HEK293 (cell line): Measurements from ENCODE around the gene NANOS2.

Source experiments
- CTCF ChIA-PET: fragments of 350-600 bp; formaldehyde crosslinking; extraction: SDS; loops from one replicate; lab custom pipeline; 2021; ENCODE audit warnings: antibody characterized with exemption; lab: Yijun Ruan, JAX
- POLR2A ChIA-PET: fragments of 300-600 bp; formaldehyde crosslinking; extraction: SDS; loops from one replicate; lab custom pipeline; 2020; ENCODE audit warnings: antibody characterized with exemption, inconsistent platforms; lab: Yijun Ruan, JAX
- H3K27ac ChIP-seq: fragments of 200-500 bp; sonication (Bioruptor generic); 2 replicates; pipeline ENCODE4 v1.5.1; 2014; ENCODE audit warnings: low read depth, low read length, control low read depth, inconsistent platforms; ENCODE audit errors: extremely low read depth
- H3K36me3 ChIP-seq, 2 experiments: fragments of 200-500 bp in 1 of 2; sonication (Bioruptor generic) in 1 of 2; 1 replicate in 1 of 2; 2 replicates in 1 of 2; pipeline ENCODE4 v1.5.1; 2014 to 2017; ENCODE audit warnings: inconsistent platforms in 2 of 2, low read length in 2 of 2; ENCODE audit not compliant: control insufficient read depth in 2 of 2, insufficient read depth in 1 of 2
- H3K4me1 ChIP-seq: fragments of 200-500 bp; sonication (Bioruptor generic); 2 replicates; pipeline ENCODE4 v1.5.1; 2014; ENCODE audit warnings: mild to moderate bottlenecking, low read length, inconsistent platforms; ENCODE audit not compliant: control insufficient read depth, insufficient read depth
- H3K4me3 ChIP-seq: 2 replicates; pipeline ENCODE4 v1.5.1; 2011; ENCODE audit warnings: low read depth, mild to moderate bottlenecking, control low read depth, low read length, moderate library complexity
- H3K9me3 ChIP-seq: fragments of 200-500 bp; sonication (Bioruptor generic); 2 replicates; pipeline ENCODE4 v1.5.1; 2014; ENCODE audit warnings: low read depth, low read length, inconsistent platforms; ENCODE audit not compliant: control insufficient read depth, insufficient read depth
- EGR2 ChIP-seq: fragments of 450-650 bp; formaldehyde crosslinking; IDR thresholded peaks from 2 replicates; pipeline ENCODE4 v1.5.1; 2016; ENCODE audit warnings: low read depth, missing biosample characterization, missing genetic modification characterization
- KLF7 ChIP-seq: fragments of 450-650 bp; formaldehyde crosslinking; IDR thresholded peaks from 2 replicates; pipeline ENCODE4 v1.5.1; 2016; ENCODE audit warnings: missing biosample characterization, missing genetic modification characterization, borderline replicate concordance
- PRDM1 ChIP-seq: fragments of 450-650 bp; formaldehyde crosslinking; IDR thresholded peaks from 2 replicates; pipeline ENCODE4; 2016; ENCODE audit warnings: missing biosample characterization, missing genetic modification characterization
- TCF7L2 ChIP-seq: IDR thresholded peaks from 2 replicates; pipeline ENCODE4 v1.6.1; 2011; ENCODE audit warnings: low read depth, mild to moderate bottlenecking, inconsistent platforms, low read length, moderate library complexity, borderline replicate concordance
- TRIM28 ChIP-seq: IDR thresholded peaks from 2 replicates; pipeline ENCODE4 v1.6.1; 2011; ENCODE audit warnings: low read length, control low read depth, borderline replicate concordance
- ZBTB10 ChIP-seq: fragments of 450-650 bp; formaldehyde crosslinking; IDR thresholded peaks from 2 replicates; pipeline ENCODE4 v1.5.1; 2016; ENCODE audit warnings: missing biosample characterization, missing genetic modification characterization
- ZFHX2 ChIP-seq: fragments of 450-650 bp; formaldehyde crosslinking; conservative IDR thresholded peaks from 2 replicates; pipeline ENCODE4 v1.5.1; 2016; ENCODE audit warnings: missing biosample characterization, missing genetic modification characterization
- ZNF184 ChIP-seq: fragments of 450-650 bp; IDR thresholded peaks from 2 replicates; pipeline ENCODE4 v1.5.1; 2018; ENCODE audit warnings: missing biosample characterization, mild to moderate bottlenecking, missing genetic modification characterization
- ZNF248 ChIP-seq: fragments of 450-650 bp; formaldehyde crosslinking; IDR thresholded peaks from 2 replicates; pipeline ENCODE4 v1.5.1; 2017; ENCODE audit warnings: missing biosample characterization, missing genetic modification characterization
- ZNF280D ChIP-seq: fragments of 450-650 bp; formaldehyde crosslinking; IDR thresholded peaks from 2 replicates; pipeline ENCODE4 v1.5.1; 2016; ENCODE audit warnings: missing biosample characterization, missing genetic modification characterization
- ZNF473 ChIP-seq: fragments of 450-650 bp; formaldehyde crosslinking; IDR thresholded peaks from 2 replicates; pipeline ENCODE4 v1.5.1; 2017; ENCODE audit warnings: missing biosample characterization, missing genetic modification characterization
- ZNF514 ChIP-seq: fragments of 450-650 bp; formaldehyde crosslinking; IDR thresholded peaks from 2 replicates; pipeline ENCODE4 v1.5.1; 2016; ENCODE audit warnings: missing biosample characterization, missing genetic modification characterization
- ZNF580 ChIP-seq: fragments of 450-650 bp; formaldehyde crosslinking; IDR thresholded peaks from 2 replicates; pipeline ENCODE4 v1.5.1; 2016; ENCODE audit warnings: missing biosample characterization, missing genetic modification characterization
- ZNF704 ChIP-seq: fragments of 450-650 bp; formaldehyde crosslinking; IDR thresholded peaks from 2 replicates; pipeline ENCODE4 v1.5.1; 2016; ENCODE audit warnings: missing biosample characterization, missing genetic modification characterization
- TF ChIP-seq, protein P1 (sequence below): fragments of 450-650 bp; formaldehyde crosslinking; IDR thresholded peaks from 2 replicates; pipeline ENCODE4 v1.5.1; 2016; ENCODE audit warnings: missing biosample characterization, missing genetic modification characterization

Gene NANOS2

GRCh38 chr19:45938733-45939319 lies 24.2 kb upstream of the NANOS2 start (continued):
- 0 out of 2 replicates have a peak, but pooled peaks have one; percentile 38 for TF ChIP-seq ZBTB10 (tag by site-specific recombination)
- TF ChIP-seq, all 188 proteins: peak for 6

DNA sequence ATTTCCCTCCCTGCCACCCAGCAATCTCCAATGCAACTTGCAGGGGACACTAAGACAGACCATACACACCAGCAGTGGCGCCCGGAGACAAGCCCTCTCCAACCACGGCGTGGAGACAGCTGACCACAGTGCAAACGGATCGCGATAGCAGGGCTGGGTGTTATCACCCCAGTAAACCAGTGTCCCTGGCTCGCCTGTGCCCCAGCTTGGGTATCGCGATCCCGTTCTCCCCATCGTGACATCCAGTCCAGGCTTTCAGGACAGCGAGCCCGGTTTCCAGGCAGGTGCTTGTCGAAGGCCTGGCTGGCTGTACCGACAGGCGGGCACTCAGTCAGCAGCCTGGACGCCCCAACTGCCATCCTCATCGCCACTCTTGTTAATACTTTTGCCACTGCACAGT lies 20.7 kb upstream of the NANOS2 start:
- no peak for TF ChIP-seq ZNF704 (tag by site-specific recombination)
- no peak for TF ChIP-seq ZNF514
- TF ChIP-seq, all 188 proteins: peak for 0
- Histone ChIP-seq H3K4me3 (no peak overlapping the region), H3K4me1 (no peaks in the 10 kb centered on the region), H3K36me3 (no peaks in the 10 kb centered on the region), H3K9me3 (no peaks in the 10 kb centered on the region), H3K27ac (no peak overlapping the region)
- POLR2A ChIA-PET, result no interaction called here
- CTCF ChIA-PET, result no interaction called here

DNA sequence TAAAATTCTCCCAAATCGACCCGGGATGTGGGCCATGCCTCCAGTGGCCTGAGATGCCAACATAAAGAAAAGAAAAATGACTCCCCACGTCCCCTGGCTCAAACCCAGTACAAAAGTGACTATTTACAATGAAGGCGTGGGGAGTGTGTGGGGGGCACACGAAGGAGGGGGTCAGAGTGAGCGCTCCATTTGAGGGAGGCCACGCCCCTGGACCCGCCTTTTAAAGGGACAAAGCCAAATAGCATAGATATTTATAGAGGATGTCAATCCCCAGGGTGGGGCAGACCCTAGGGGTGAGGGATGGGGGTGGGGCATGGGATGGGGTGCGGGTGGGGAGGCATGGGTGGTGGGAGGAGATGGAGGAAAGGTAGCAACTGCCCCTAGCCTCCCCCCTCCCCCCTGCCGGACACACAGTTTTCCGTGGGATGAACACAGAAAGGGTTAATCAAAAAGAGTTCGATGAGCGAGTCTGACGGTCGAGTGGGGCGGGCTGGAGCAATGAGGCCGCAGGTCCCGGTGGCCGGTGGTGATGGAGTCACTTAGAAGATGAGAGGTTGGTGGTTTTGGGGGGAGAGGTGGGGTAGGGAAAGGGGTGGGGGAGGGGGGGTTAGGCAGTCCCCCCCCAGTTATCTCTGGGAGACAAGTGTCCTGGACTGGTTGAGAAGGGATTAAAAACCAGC lies 20.1 kb upstream of the NANOS2 start:
- Histone ChIP-seq H3K4me1 (no peaks in the 10 kb centered on the region), H3K36me3 (no peaks in the 10 kb centered on the region; a peak in 1 of 3 replicates), H3K9me3 (no peaks in the 10 kb centered on the region), H3K27ac (no peak overlapping the region), H3K4me3 (no peak overlapping the region)
- TF ChIP-seq ZNF248 (tag by site-specific recombination) (no peak), TRIM28 (no peak), EGR2 (0 out of 2 replicates have a peak, but pooled peaks have one; percentile 7), ZNF184 (tag by site-specific recombination) (no peak), ZFHX2 (peak; percentile 28; the same call in 1 of the 2 replicates), PRDM1 (tag by site-specific recombination) (no peak), TCF7L2 (no peak), ZNF473 (tag by site-specific recombination) (no peak), ZNF280D (tag by site-specific recombination) (no peak), KLF7 (no peak), ZNF580 (tag by site-specific recombination) (no peak)
- TF ChIP-seq, protein P1, sequence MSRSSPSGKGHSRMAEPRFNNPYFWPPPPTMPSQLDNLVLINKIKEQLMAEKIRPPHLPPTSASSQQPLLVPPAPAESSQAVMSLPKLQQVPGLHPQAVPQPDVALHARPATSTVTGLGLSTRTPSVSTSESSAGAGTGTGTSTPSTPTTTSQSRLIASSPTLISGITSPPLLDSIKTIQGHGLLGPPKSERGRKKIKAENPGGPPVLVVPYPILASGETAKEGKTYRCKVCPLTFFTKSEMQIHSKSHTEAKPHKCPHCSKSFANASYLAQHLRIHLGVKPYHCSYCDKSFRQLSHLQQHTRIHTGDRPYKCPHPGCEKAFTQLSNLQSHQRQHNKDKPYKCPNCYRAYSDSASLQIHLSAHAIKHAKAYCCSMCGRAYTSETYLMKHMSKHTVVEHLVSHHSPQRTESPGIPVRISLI (tag by site-specific recombination), result no peak
- POLR2A ChIA-PET, result no interaction called here
- CTCF ChIA-PET, result no interaction called here
